Stimulated activated CD8-positive, alpha-beta memory T cell treated with anti-CD3 and anti-CD28 coated beads, Interleukin-15, amount 100 ng/mL, for 48 hours (primary cell): Measurements from ENCODE around the gene MYMK.

Experiments used
- DNase-seq, 2 donors: peaks; one replicate each; pipeline ENCODE4 v3.0.0-alpha.2; 2020; ENCODE audit warnings: low read depth in 2 of 2

MYMK gene

GRCh38 chr9:133505186-133505830 lies 19.5 kb downstream of the MYMK start:
- no peak for DNase-seq

- no peak for DNase-seq
Measured at GRCh38 chr9:133502112-133502511, 22.6 kb downstream of the MYMK start.

- no peak for DNase-seq
Measured at GRCh38 chr9:133499892-133500270, 24.9 kb downstream of the MYMK start.

DNA sequence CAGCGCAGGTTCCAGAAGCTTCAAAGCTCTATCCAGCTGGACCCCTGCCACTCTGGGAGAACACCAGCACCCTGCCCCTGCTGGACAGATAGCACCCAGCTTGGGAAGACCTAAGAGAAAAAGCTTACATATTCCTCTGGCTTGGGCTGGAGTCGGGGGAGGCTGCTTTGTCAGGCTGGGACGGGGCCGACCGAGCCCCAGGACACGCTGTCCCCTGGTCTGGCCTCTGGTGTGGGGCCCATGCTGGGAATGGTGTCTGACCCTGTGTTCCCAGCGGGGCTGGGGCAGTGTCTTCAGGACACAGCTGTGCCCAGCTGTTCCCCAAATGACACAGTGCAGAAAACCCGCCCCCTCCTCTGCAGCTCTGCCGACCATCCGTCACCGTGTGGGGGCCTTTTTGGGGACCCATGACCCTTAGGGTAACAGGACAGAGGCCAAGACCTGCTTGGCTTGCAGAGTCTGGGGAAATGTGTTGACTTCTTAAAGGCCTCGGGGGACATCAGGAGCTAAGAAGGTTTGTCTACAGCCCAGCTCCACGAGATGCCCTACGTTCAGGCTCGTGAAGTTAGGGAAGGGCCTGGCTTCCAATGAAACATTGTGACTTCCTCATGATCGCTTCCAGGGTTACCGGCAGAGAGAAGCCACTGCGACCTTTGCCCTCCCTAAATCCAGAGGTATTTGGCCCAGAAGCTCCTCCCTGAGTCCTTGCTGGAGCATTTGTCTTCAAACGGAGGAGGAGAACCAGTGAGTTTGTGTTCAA lies 25.4 kb downstream of the MYMK start:
- DNase-seq, result no peak

- DNase-seq, result no peak
Measured at GRCh38 chr9:133496861-133497842, 27.6 kb downstream of the MYMK start.

- DNase-seq, result no peak
Measured at GRCh38 chr9:133495327-133496293, 29.1 kb downstream of the MYMK start.

DNA sequence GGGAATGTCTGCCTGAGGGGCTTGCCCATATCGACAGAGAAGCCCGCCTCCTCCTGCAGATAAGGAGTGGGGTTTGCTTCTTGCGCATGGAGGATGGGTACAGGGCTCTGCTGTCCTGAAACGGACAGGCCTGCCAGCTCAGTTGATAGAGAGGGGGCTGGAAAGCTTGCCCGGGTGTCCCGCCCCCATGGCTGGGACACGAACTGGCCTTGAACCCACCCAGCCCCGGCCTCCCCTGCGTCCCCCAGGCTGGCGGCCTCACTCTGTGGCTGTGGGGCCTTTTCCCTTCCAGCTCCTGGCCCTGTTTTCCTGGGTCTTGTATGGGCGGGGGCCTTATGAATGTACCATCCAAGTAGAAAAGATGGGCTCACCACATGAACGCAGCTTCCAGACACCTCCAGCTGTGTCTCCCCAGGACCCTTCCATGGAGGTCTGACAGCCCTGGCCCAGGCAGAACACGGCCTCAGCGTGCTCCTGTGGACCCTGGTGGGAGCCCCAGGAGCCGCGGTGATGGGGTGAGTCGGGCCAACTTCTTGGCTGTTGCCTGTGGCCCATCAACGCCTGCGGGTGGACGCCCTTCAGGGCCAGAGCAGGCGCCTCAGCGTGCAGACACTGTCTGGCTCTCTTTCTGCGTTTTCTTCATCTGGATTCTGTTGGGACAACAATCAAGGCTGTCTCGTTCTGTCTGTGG lies 30.0 kb downstream of the MYMK start:
- no peak for DNase-seq

DNA sequence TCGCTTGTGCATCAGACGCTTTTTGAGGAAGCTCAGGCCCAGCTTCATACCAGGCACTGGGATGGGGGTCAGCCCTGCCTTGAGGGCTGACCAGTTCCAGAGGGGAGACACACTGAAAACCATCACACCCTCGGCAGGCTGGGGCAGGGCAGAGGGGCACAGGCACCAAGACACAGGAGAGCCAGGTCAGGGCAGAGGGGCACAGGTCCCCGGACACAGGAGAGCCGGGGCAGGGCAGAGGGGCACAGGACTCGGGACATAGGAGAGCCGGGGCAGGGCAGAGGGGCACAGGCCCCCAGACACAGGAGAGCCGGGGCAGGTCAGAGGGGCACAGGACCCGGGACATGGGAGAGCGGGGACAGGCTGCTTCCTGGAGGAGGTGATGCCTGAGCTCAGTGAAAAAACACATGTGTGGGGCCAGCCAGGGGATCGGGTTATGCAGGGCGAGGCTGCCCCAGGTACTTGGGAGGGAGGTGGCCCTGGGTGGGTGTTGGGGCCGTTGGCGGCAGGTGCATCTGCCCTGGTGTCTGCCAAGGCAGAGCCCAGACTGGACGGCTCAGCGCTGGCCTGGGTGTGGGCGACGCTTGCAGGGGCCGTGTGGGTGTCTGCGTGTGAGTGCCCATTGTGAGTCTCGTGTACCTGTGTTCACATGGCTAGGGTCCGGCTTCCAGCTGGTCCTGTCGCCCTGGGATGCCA lies 30.8 kb downstream of the MYMK start:
- DNase-seq, result no peak

DNA sequence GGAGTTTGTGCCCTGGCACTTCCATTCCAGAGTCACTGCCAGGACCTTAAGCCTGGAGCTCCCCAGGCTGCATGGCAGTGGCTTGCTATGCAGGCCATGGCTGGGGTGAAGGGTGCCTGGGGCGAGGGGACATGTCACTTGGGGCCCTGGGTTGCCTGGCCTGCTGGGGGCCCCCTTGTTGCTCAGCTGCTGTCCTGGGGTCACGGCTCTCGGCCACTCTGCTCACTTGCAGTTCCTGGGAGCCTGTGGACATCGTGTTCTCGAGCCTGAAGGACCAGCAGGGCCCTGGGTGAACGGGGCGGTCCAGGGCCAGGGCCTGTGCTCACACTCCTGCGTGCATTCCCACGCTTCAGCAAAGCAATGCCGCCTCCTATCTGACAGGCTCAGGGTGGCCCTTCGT lies 31.3 kb downstream of the MYMK start:
- no peak for DNase-seq

DNA sequence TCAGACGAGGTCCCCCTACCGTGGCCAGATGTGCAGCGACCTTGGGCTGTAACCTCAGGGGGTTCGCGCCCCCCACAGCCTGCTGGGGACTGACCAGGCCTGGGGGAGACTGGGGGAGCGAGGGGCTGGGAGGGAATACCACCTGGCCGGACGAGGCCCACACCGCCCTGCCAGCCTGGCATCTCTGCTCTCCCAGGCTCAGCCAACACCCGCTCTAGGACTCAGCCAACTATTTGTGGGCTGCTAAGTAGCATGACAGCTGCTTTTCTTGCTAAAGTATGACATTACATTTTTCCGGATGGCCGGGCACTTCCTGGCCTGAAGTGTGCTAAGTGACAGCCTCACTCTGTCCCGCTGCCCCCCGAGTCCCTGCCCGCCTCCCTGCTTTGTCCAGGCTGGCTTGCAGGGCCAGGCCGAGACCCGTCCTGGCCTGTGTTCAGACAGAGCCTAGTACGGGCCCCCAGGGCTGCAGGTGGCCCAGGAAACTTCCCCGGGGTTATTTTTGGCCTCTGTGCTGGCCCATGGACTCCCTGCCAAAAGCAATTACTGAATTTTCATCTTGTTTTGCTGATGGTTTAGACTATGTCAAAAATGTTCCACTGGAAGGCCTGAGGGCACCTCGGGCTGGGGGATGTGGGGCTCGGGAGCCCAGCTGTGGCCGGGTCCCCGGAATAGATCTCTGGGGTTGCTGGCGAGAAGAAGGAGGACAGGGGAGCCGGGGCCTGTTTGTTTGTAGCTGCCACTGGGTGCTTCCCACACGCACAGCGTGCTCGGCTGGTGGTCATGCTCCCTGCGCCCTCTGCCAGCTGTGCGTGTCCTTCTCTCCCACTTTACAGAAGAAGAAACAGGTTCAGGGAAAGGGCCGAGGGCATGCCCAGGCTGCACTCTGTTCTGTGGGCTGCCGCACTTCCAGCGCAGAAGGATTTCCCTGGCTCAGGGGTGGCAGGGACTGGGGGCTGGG lies 32.4 kb downstream of the MYMK start:
- DNase-seq, result no peak

- no peak for DNase-seq
Measured at GRCh38 chr9:133491656-133491925, 33.2 kb downstream of the MYMK start.

DNA sequence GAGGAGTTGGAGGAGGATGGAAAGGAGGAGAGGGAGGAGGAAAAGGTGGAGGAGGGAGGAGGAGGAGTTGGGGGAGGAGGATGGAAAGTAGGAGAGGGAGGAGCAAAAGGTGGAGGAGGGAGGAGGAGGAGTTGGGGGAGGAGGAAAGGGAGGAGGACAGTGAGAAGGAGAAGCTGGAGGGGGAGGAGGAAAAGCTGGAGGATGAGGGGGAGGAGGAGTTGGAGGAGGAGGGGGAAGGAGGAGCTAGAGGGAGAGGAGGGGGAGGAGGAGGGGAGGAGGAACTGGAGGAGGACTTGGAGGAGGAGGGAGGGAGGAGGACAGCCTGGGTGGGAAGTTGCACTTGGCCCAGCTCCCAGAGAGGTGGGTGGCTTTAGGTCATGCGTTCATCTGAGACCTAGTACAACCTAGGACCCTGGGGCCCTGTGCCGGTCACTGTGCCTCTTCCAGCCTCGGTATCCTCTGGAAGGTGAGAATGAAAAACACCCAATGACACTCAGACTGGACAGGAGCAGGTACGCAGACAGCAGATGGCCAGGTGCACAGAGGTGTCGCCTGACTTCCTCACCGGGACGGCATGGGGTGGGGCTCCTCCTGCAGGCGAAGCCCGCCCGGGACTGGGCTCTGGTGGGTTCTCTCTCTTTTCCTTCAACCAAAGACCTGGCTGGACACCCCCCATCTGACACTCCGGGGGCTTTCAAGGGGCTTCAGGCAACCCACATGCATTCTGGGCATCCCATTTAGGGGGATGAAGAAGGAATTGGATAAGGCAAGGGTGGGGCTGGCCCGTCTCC lies 33.7 kb downstream of the MYMK start:
- DNase-seq, result no peak

DNA sequence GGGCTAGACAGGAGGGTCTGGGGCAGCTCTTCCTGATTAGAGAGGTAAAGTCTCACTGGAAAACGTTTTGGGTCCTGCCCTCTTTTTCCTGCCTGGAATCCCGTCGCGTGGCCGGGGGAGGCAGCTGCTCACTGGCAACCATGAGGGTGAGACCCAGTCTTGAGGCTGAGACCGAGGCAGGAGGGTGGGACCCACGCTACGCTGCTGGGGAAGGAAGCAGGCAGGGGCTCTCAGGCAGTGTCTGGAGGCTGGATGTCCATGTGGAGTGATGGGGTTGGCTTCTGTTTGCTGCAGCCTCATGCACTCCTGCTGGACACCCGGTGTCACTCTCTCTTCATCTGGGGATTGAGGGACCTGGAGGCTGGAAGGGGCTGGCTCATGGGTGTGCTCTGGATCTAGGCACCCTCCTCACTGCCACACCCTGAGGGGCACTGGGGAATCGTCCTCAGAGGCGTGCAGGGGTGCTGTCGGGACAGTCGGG lies 34.5 kb downstream of the MYMK start:
- DNase-seq, result no peak

DNA sequence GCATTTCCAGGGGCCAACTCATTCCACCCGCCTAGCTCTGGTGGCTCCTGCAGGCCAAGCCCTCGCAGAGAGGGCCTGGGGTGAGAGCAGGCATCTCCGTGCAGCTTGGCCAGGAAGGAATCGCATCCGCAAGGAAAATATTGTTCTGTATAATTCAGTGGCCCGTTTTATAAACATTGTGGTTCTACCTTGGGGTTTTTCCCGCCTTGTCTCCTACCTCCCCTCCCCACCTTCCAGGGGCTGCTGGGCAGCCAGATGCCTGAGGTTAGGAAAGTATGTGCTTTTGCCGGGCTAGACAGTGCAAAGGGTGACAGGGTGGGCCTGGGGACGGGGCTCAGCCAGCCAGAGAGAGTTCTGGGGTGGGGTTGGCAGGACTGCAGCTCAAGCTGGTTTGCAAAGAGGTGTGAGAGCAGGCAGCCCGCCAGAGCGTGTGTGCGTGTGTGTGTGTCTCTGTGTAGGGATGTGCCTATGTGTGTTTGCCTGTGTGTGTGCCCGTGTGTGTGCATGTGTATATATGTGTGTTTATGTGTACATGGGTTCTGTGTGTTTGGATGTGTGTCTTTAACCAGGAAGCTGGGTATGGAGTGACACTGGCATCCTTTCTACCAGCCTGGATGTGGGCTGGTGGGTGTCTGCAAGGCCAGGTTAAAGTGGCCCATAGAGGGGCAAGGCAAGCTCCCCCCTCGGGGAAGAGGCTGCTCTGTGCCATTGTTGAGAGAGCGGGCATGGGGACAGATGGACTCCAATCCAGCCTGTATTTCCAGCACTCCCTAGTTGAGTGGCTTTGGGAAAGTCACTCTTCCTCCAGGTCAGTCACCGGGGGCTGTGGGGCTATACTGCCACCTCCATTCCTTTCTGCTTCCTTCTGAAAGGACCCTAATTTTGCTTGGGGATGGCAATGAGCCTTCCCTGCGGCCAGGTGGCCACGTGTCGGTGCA lies 35.2 kb downstream of the MYMK start:
- DNase-seq, result no peak

DNA sequence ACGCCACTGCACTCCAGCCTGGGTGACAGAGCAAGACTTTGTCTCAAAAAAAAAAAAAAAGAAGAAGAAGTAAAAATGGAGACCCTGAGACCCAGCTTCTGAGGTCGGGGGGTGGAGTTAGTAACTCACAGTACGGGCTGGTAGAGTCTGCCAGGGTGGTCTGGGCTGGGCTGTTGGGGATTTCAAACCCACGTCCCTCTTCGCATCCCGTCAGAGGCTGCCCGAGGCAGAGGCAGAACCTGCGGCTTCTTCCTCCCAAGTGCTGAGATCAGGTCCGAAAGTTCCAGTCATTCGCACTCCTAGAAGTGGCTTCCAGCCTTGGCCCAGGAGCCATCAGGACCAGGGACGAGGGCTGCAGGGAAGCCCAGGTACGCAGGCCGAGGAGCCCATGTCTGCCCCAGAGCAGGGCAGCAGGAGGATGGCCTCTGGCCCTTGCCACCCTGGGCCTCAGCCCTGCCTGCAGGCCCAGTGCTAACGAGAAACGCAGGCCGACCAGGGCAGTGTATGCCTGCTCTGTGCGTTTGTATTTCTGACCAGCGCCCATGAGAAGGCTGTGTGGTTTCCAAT lies 36.0 kb downstream of the MYMK start:
- DNase-seq, result no peak

- no peak for DNase-seq
Measured at GRCh38 chr9:133487331-133487725, 37.4 kb downstream of the MYMK start.
